ENCODE data around the gene CSNK2A2.

The CSNK2A2 gene

DNA sequence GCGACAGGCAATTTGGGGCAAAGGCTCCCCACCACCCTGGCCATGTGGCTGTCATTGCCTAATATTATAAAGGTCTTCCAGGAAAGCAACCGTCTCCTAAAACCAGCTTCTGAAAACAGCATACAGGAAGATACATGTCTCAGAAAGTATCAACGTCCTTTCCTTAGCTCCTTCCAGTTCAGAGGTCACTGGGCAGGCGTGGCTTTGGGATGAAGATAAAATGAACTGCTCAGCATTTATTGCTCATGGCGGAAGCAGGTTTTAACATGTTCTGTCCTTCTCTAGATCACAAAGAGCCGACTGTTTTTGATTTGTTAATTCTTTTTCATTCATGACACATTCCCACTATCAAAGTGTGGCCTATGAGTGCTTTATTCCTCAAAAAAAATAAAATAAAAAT lies 76.8 kb downstream of the CSNK2A2 start:
- Histone ChIP-seq H3K4me1 (ENCODE audit: low read depth, poor library complexity, severe bottlenecking) (peaks cover 35% of the 10 kb centered on the region), H3K27ac (no peak overlapping the region), H3K4me2 (peak overlapping the region; percentile 76), H3K9ac (0 out of 2 replicates have a peak overlapping the region, but pooled peaks have one; percentile 3), H3K36me3 (ENCODE audit: insufficient read depth) (no peaks in the 10 kb centered on the region), H4K20me1 (ENCODE audit: insufficient read depth) (peaks cover 21% of the 10 kb centered on the region), H3K4me3 (IDR thresholded peaks at IDR 0.05; ENCODE audit: insufficient read depth, low read depth, low read length) (no peak overlapping the region), H2AFZ (ENCODE audit: low read depth) (no peak overlapping the region), H3K79me2 (ENCODE audit: insufficient read depth, low read depth) (peaks cover 85% of the 10 kb centered on the region), H3K27me3 (ENCODE audit: insufficient read depth, low read depth) (no peaks in the 10 kb centered on the region)
- TF ChIP-seq, protein P1, sequence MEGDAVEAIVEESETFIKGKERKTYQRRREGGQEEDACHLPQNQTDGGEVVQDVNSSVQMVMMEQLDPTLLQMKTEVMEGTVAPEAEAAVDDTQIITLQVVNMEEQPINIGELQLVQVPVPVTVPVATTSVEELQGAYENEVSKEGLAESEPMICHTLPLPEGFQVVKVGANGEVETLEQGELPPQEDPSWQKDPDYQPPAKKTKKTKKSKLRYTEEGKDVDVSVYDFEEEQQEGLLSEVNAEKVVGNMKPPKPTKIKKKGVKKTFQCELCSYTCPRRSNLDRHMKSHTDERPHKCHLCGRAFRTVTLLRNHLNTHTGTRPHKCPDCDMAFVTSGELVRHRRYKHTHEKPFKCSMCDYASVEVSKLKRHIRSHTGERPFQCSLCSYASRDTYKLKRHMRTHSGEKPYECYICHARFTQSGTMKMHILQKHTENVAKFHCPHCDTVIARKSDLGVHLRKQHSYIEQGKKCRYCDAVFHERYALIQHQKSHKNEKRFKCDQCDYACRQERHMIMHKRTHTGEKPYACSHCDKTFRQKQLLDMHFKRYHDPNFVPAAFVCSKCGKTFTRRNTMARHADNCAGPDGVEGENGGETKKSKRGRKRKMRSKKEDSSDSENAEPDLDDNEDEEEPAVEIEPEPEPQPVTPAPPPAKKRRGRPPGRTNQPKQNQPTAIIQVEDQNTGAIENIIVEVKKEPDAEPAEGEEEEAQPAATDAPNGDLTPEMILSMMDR (conservative IDR thresholded peaks at IDR 0.05; ENCODE audit: low read depth, low read length) = no peak

DNA sequence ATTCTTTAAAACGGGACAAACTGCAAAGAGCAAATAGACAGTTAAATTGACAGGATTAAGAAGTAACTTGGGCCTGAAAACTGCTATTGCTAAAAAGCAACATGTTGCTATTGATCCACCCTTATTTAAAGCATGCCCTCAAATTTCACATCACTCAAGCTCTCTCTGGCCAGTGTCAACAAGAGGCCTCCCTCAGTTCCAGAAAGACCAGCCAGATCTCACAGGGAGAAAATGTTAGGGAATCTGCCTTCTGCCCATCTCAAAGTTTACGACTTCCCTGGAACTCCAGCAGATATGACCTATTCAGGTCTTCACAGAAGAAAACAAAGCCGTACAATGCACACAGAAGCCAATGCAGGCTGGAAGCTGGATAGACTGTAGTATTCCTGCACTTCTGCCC lies 77.7 kb downstream of the CSNK2A2 start:
- H3K27me3 ChIP-seq (ENCODE audit: insufficient read depth, low read depth) = no peaks in the 10 kb centered on the region
- H3K27ac ChIP-seq = no peak overlapping the region
- peaks cover 5% of the 10 kb centered on the region; the same call in 1 of the 2 replicates for H3K36me3 ChIP-seq (ENCODE audit: insufficient read depth)
- H4K20me1 ChIP-seq (ENCODE audit: insufficient read depth) = peaks cover 21% of the 10 kb centered on the region
- H3K4me2 ChIP-seq = no peak overlapping the region
- H3K79me2 ChIP-seq (ENCODE audit: insufficient read depth, low read depth) = peaks cover 76% of the 10 kb centered on the region
- no peak overlapping the region for H2AFZ ChIP-seq (ENCODE audit: low read depth)
- H3K4me1 ChIP-seq (ENCODE audit: low read depth, poor library complexity, severe bottlenecking) = peaks cover 29% of the 10 kb centered on the region
- no peak overlapping the region for H3K9ac ChIP-seq
- no peak overlapping the region for H3K4me3 ChIP-seq (IDR thresholded peaks at IDR 0.05; ENCODE audit: insufficient read depth, low read depth, low read length)
- TF ChIP-seq, protein P1 (conservative IDR thresholded peaks at IDR 0.05; ENCODE audit: low read depth, low read length) = no peak

DNA sequence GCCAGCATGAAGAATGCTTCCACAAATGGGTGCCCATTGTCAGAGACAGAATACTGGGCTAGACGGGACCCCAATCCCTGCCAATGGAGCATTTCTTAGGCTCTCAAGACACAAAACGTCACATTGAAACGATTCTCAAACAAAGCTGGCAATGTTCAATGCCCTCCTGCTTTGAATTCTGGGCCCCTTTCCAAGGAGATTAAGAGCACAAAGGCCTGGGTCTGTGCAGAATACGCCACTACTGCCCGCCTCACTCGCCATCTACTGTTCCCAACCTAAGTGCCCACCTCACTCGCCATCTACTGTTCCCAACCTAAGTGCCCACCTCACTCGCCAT lies 78.4 kb downstream of the CSNK2A2 start:
- no peak overlapping the region for H3K4me3 ChIP-seq (IDR thresholded peaks at IDR 0.05; ENCODE audit: insufficient read depth, low read depth, low read length)
- no peak overlapping the region for H3K27ac ChIP-seq
- peaks cover 29% of the 10 kb centered on the region for H3K4me1 ChIP-seq (ENCODE audit: low read depth, poor library complexity, severe bottlenecking)
- H2AFZ ChIP-seq (ENCODE audit: low read depth) = no peak overlapping the region
- peaks cover 21% of the 10 kb centered on the region for H4K20me1 ChIP-seq (ENCODE audit: insufficient read depth)
- no peak overlapping the region for H3K9ac ChIP-seq
- H3K79me2 ChIP-seq (ENCODE audit: insufficient read depth, low read depth) = peaks cover 70% of the 10 kb centered on the region
- H3K4me2 ChIP-seq = no peak overlapping the region
- TF ChIP-seq, protein P1 (conservative IDR thresholded peaks at IDR 0.05; ENCODE audit: low read depth, low read length) = no peak
- peaks cover 5% of the 10 kb centered on the region; the same call in 1 of the 2 replicates for H3K36me3 ChIP-seq (ENCODE audit: insufficient read depth)
- H3K27me3 ChIP-seq (ENCODE audit: insufficient read depth, low read depth) = no peaks in the 10 kb centered on the region

DNA sequence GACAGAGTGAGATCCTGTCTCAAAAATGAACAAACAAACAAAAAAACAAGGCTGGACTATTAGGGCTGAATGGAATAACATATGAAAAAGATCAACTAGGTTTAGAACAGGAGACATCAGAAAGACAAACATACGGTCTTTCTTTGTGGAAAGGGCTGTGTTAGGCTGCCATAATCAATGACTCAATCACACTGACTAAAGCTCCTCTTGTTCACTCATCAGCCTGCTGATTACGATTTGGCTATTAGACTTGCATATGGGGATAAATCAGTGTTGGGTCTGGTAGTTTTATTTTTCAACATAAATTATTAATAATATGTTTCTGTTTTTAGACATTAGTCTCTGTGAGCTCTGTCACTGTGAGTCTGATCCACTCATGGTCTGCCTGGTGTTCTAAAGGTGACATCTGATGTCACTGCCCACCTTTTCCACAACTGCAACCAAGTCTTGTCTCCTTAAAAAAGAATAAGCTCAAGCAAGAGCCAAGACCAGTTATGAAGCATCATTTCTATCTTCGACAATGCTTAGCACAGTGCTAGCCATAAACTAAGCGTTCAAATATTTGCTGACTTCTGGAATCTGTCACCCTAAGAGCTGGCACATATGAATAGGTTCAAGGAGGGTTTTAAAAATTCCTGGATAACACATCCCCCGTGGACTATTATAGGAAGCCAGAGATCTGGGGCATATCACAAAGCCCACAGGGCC lies 79.0 kb downstream of the CSNK2A2 start:
- Histone ChIP-seq H3K4me2 (no peak overlapping the region), H3K4me1 (ENCODE audit: low read depth, poor library complexity, severe bottlenecking) (peaks cover 26% of the 10 kb centered on the region), H4K20me1 (ENCODE audit: insufficient read depth) (peaks cover 21% of the 10 kb centered on the region), H3K4me3 (IDR thresholded peaks at IDR 0.05; ENCODE audit: insufficient read depth, low read depth, low read length) (no peak overlapping the region), H3K9ac (no peak overlapping the region), H3K27ac (no peak overlapping the region), H3K36me3 (ENCODE audit: insufficient read depth) (peaks cover 5% of the 10 kb centered on the region; the same call in 1 of the 2 replicates), H2AFZ (ENCODE audit: low read depth) (no peak overlapping the region), H3K79me2 (ENCODE audit: insufficient read depth, low read depth) (peaks cover 64% of the 10 kb centered on the region), H3K27me3 (ENCODE audit: insufficient read depth, low read depth) (no peaks in the 10 kb centered on the region)
- TF ChIP-seq, protein P1 (conservative IDR thresholded peaks at IDR 0.05; ENCODE audit: low read depth, low read length) = no peak
